Adipose tissue (tissue), 3 donors: ENCODE measurements around the gene PIAS2. TPM values are rescaled to one million over a fixed set of nuclear protein-coding genes. Genes with fewer than 3 reads are reported as not detected.
"Not testable (repeated sequence)": the region's sequence is repeated elsewhere in the genome, so short reads cannot be mapped to it uniquely, and the experiment has no call there.

Experiments
- H3K27ac ChIP-seq: one replicate; pipeline ENCODE4 v1.5.1; 2013; ENCODE audit warnings: low read depth, low read length
- WGBS, 3 donors: extraction: QIAGEN DNeasy Blood & Tissue Kit; methylation state at CpG; one replicate each; pipeline ENCODE4 v1.1.7; 2013; 5-methylcytosine and 5-hydroxymethylcytosine counted together
- polyA plus RNA-seq, 3 donors: library from polyadenylated mRNA; stranded (reverse); fragments of 200-250 nt; gene quantifications; one replicate each; pipeline ENCODE4 v1.2.3, GENCODE V29; 2013
- donor health status: healthy with polysubstance abuse.
- donor health status: Bipolar disorder and iron deficiency.
- donor health status: healthy.

Gene PIAS2
- polyA plus RNA-seq, 3 donors, result 2.3 to 11.1 (median 6.0) TPM

GRCh38 chr18:46858290-46858689 is 59.0 kb downstream of the PIAS2 start:
- 97 to 99% (median 98%) methylated on average over 4 of the region's 4 CpGs for WGBS, 3 donors
- no peak overlapping the region for H3K27ac ChIP-seq

GRCh38 chr18:46856973-46857372 is 60.3 kb downstream of the PIAS2 start:
- H3K27ac ChIP-seq, result no peak overlapping the region

GRCh38 chr18:46849007-46849406 is 68.3 kb downstream of the PIAS2 start:
- H3K27ac ChIP-seq, result no peak overlapping the region

- WGBS, 3 donors, result 93 to 100% (median 98%) methylated on average over 1 of the region's 1 CpG
- H3K27ac ChIP-seq, result no peak overlapping the region
Observed at GRCh38 chr18:46843372-46843771, 73.9 kb downstream of the PIAS2 start.

- no peak overlapping the region for H3K27ac ChIP-seq
- WGBS, 3 donors, result 91 to 93% (median 92%) methylated on average over 5 of the region's 5 CpGs
Observed at GRCh38 chr18:46842583-46842982, 74.7 kb downstream of the PIAS2 start.

GRCh38 chr18:46833899-46834298 is 83.4 kb downstream of the PIAS2 start:
- 98 to 100% (median 100%) methylated on average over 1 of the region's 1 CpG for WGBS, 3 donors
- H3K27ac ChIP-seq, result no peak overlapping the region

- WGBS, 3 donors, result 49 to 98% (median 95%) methylated on average over 2 of the region's 2 CpGs
- no peak overlapping the region for H3K27ac ChIP-seq
Observed at GRCh38 chr18:46832849-46833248, 84.5 kb downstream of the PIAS2 start.

- H3K27ac ChIP-seq, result not testable (repeated sequence)
- WGBS, 3 donors, result 95 to 97% (median 96%) methylated on average over 5 of the region's 5 CpGs
Observed at GRCh38 chr18:46832422-46832821, 84.9 kb downstream of the PIAS2 start.

- no peak overlapping the region for H3K27ac ChIP-seq
Observed at GRCh38 chr18:46831434-46831833, 85.9 kb downstream of the PIAS2 start.

- H3K27ac ChIP-seq, result no peak overlapping the region
Observed at GRCh38 chr18:46830633-46831032, 86.7 kb downstream of the PIAS2 start.

GRCh38 chr18:46829947-46830346 is 87.4 kb downstream of the PIAS2 start:
- 90 to 94% (median 92%) methylated on average over 1 of the region's 1 CpG for WGBS, 3 donors
- H3K27ac ChIP-seq, result no peak overlapping the region

GRCh38 chr18:46829531-46829930 is 87.8 kb downstream of the PIAS2 start:
- H3K27ac ChIP-seq, result no peak overlapping the region
- 78 to 89% (median 80%) methylated on average over 4 of the region's 4 CpGs for WGBS, 3 donors

GRCh38 chr18:46821856-46822711 is 95.2 kb downstream of the PIAS2 start:
- 66 to 78% (median 75%) methylated on average over 3 of the region's 3 CpGs for WGBS, 3 donors
- no peak overlapping the region for H3K27ac ChIP-seq

GRCh38 chr18:46820863-46821262 is 96.4 kb downstream of the PIAS2 start:
- H3K27ac ChIP-seq, result no peak overlapping the region
- 94 to 96% (median 96%) methylated on average over 6 of the region's 6 CpGs for WGBS, 3 donors

GRCh38 chr18:46815661-46816060 is 101.6 kb downstream of the PIAS2 start:
- 72 to 87% (median 85%) methylated on average over 6 of the region's 6 CpGs for WGBS, 3 donors
- no peak overlapping the region for H3K27ac ChIP-seq

- no peak overlapping the region for H3K27ac ChIP-seq
- WGBS, 3 donors, result 93 to 95% (median 94%) methylated on average over 4 of the region's 4 CpGs
Observed at GRCh38 chr18:46814399-46814798, 102.9 kb downstream of the PIAS2 start.

- no peak overlapping the region for H3K27ac ChIP-seq
- WGBS, 3 donors, result 72 to 90% (median 81%) methylated on average over 2 of the region's 2 CpGs
Observed at GRCh38 chr18:46812311-46812710, 105.0 kb downstream of the PIAS2 start.

GRCh38 chr18:46810481-46811000 is 106.8 kb downstream of the PIAS2 start:
- H3K27ac ChIP-seq, result no peak overlapping the region
- WGBS, 3 donors, result 88 to 91% (median 91%) methylated on average over 2 of the region's 2 CpGs

GRCh38 chr18:46809145-46809544 is 108.2 kb downstream of the PIAS2 start:
- WGBS, 3 donors, result 96 to 100% (median 97%) methylated on average over 5 of the region's 5 CpGs

GRCh38 chr18:46795945-46796344 is 121.4 kb downstream of the PIAS2 start:
- H3K27ac ChIP-seq, result not testable (repeated sequence)
- WGBS, 3 donors, result 96 to 98% (median 97%) methylated on average over 6 of the region's 6 CpGs

More at GRCh38 chr18:46809145-46809544, 108.2 kb downstream of the PIAS2 start:
- H3K27ac ChIP-seq, result no peak overlapping the region
